NOMO-1 treated with DMSO at 0.1 percent for 48 hours (cell line): ENCODE measurements around the gene HPCAL1.

Source experiments
- DNase-seq: peaks from one replicate; lab custom pipeline; 2025; ENCODE audit not compliant: unreplicated experiment; lab: John Stamatoyannopoulos, UW

Gene HPCAL1

DNA sequence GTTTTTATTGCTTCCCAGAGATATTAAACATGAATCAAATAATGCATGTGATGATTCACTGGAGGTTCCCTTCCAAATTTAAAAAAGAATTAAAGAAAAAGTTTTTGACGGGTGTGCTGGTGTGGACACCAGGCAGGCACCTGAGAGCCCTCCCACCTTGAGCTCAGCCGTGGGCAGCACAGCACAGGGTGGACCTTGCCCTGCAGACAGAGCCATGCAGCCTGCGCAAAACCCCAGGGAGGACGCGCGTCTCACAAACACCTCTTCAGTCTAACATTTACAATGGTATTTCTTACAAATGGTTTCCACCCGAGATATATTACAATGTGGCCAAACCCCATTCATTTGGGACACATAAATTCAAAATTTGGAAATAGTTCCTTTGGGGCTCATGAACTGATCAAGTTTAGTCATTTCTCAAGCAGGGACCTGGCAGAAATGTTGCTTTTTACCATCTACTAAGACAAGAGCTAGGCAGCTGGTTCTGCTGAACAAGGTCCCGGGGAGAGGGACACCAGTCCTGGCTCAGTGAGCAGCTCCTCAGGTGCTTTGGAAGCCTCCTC, 100.0 kb downstream of the HPCAL1 start:
- DNase-seq: no peak

GRCh38 chr2:10404324-10405143, 101.8 kb downstream of the HPCAL1 start:
- no peak for DNase-seq

- DNase-seq: no peak
Measured at GRCh38 chr2:10405448-10405847, 102.7 kb downstream of the HPCAL1 start.

DNA sequence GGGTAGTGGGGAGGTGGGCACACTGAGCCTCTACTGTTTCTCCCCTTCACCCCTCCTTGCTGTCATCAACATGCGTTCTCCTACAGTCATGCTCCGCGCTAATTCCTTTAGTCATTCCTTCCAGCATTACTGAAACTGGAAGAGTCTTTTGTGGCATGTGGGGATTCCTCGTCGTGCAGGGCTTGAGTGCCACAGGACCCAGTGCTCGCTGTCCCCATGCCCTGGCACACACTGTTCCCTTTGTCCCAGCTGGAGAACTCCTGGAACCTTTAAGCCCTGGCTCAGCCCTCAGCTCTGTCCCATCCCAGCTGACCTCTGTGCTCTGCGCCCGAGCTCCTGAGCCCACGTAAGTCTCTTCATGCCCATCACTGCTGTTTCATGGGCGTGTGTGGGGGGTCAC, 103.3 kb downstream of the HPCAL1 start:
- DNase-seq: no peak

- no peak for DNase-seq
Measured at GRCh38 chr2:10406491-10407188, 103.9 kb downstream of the HPCAL1 start.

DNA sequence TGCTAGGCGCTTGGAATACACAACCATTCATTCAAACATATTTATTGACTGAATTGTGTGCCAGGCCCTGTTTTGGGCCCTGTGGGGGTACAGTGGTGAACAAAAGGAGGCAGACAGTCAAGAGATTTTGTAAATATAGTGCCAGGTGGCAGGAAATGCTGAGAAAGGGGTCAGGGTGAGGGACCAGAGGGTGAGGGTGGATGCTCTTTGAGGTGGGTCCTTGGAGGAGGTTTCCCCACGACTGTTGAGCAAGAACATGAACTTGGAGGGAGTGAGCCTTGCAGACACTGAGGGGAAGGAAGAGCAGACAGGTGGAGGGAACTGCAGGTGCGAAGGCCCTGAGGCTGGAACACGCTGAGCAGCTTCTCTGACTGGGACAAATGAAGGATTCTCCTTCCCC, 104.7 kb downstream of the HPCAL1 start:
- peak; percentile 34 for DNase-seq

- peak; percentile 98 for DNase-seq
Measured at GRCh38 chr2:10407841-10408648, 105.3 kb downstream of the HPCAL1 start.

DNA sequence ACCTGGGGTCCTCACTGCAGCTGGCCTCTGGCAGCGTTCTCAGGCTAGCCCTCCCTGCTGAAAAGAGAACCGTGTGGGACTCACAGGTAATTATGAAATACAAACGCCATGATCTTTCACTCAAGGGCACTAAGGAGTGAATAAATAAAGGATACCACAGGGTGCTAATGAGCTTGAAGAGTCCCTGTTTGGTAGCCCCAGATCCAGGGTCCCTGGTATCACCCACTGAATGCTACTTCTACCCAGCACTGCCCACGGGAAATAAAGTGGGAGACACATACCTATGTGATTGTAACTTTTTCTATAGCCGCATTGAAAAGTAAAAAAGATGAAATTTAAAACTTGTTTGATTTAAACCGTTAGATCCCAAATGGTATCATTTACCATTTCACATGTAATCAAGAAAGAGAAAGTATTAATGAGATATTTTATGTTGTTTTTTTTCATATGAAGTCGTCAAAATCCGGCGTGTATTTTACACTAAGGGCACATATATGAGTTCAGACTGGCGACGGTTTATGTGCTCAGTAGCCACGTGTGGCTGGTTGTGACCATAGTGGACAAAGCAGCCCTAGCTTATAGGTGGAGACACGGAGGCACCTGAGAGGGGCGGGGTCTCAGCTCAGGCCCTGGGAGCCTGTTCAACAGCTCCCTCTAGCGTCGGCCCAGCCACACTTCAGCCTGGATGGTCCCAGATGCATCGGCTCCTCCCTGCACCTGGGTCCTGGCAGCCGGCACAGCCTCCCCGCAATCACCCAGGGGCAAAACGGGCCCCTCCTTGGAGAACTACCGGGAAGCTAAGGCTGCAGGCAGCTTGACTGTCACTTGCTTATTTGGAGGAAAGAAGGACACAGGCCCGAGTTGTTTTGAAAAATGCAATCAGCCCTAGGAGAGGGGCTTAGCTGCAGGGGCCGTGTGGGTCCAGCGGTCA, 106.2 kb downstream of the HPCAL1 start:
- DNase-seq: peak; percentile 69

GRCh38 chr2:10410001-10410822, 107.5 kb downstream of the HPCAL1 start:
- DNase-seq: peak; percentile 91

DNA sequence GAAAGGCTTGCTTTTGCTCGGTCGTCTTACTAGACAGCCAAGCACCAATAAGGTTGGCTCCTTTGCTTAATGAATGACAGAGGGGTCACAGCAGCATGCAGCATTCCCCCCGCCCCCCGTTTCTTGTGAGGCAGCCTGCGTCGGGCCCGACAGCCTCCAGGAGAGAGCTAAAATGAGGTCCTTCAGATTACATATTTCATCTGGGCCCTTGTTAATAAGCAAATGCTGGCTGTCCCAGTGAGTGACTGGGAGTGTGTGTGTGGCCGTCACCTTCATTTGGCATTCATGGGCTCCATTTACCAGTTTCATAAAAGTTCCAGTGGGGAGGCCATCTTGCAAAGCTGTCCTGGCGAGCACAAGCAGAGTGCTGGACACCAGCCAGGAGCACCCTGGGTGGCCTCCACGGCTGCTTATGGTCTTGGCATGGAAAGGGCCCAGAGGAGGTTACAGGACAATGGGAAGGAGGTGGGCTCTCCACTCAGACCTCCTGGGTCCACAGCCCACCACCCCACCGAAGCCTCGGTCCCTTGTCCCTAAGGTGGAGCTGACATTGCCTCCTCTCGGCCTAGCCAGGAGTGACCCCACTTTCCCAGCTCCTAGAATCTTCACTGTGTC, 108.2 kb downstream of the HPCAL1 start:
- DNase-seq: no peak

DNA sequence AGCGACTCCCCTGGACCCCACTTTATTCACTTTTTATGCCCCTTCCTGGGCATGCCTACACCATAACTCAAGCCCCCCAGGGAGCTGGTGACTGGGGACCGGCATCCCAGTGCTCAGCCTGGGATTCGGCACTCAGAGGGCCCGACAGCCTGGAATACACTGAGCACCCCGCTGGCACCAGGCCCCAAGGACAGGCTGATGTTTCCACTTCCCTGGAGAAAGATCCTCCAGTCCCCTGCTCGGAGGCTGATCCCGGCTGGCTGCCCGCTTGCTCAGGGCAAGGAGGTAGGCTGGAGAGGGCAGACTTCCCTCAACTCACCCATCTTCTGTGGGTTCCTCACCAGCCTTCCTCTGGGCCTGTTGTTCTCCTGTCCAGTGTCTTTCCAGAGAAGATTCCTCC, 108.9 kb downstream of the HPCAL1 start:
- DNase-seq: no peak

DNA sequence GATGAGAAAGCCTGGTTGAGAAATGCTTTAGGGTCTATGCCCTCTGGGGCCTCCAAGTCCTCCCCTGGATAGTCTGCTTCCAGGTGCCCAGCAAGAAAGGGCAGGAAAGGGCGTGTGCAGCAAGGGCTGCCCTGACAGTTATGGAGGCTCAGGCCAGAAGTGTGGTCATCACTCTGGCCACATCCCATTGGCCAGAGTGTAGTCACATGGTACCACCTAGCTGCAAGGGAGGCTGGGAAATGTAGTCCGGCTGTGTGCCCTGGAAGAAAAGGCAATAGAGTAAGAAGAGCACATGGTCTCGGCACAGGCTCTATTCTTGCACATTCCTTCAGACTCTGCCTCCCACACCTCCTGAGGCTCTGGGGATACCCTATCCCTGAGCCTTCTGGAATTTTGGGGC, 109.7 kb downstream of the HPCAL1 start:
- peak; percentile 4 for DNase-seq

- DNase-seq: no peak
Measured at GRCh38 chr2:10413503-10413902, 110.8 kb downstream of the HPCAL1 start.

DNA sequence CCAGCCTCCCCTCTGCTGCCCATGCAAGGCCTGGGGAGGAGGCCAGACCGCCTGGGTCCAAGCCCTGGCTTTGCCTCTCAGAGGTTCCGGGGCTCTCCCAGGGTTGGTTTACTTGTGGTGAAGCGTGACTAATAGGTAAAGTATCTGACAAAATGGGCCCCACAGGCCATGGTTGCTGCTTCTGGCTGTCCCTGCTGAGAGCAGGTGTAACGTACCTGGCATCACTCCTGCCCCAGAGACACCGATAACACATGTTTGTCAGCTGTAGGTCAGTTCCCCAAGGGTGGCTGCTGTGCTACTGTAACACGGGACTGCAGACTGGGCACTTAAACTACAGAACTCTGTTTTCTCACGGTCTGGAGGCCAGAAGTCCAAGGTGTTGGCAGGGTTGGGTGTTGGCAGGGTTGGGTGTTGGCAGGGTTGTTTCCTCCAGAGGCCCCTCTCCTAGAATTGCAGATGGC, 111.3 kb downstream of the HPCAL1 start:
- DNase-seq: no peak

- no peak for DNase-seq
Measured at GRCh38 chr2:10414591-10414990, 111.9 kb downstream of the HPCAL1 start.

- DNase-seq: no peak
Measured at GRCh38 chr2:10415048-10415447, 112.3 kb downstream of the HPCAL1 start.

GRCh38 chr2:10415640-10416039, 112.9 kb downstream of the HPCAL1 start:
- DNase-seq: no peak

DNA sequence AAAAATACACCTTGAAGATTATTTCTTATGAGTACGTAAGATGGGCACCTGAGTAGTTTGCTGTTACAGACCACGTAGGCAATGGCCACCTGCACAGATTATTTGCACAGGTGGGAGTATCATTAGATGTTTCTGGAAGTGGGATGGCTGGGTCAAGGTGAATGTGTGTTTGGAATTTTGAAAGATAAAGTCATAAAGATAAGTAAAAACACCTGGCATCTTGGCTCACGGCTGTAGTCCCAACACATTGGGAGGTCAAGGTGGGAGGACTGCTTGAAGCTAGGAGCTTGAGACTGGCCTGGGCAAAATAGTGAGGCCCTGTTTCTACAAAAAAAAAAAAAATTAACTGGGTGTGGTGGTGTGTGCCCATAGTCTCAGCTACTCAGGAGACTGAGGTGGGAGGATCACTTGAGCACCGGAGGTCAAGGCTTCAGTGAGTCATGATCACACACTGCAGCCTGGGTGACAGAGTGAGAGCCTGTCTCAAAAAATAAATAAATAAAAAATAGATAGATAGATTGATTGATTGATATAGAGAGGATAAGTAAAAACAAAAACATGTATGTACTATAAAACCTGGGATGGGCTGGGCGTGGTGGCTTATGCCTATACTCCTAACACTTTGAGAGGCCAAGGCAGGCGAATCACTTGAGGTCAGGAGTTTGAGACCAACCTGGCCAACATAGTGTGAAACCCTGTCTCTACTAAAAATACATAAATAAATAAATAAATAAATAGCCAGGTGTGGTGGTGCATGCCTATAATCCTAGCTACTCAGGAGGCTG, 115.0 kb downstream of the HPCAL1 start:
- DNase-seq: no peak
